Suprapubic skin (tissue), 4 donors: ENCODE data around the gene GPHB5. TPM values are rescaled to one million over a fixed set of nuclear protein-coding genes. Genes with fewer than 3 reads are reported as not detected.
"Not testable (repeated sequence)": the region's sequence is repeated elsewhere in the genome, so short reads cannot be mapped to it uniquely, and the experiment has no call there.

ENCODE experiments used
- DNase-seq, 2 donors: peaks; one replicate each; pipeline ENCODE4 v3.0.0-alpha.2; 2019; ENCODE audit warnings: low spot score in 2 of 2
- H3K27ac ChIP-seq: fragments of 200-600 bp; sonication (generic); one replicate; pipeline ENCODE4 v1.5.1; 2019
- H3K27me3 ChIP-seq: fragments of 200-600 bp; sonication (generic); one replicate; pipeline ENCODE4 v1.5.1; 2019
- H3K36me3 ChIP-seq: fragments of 200-600 bp; sonication (generic); one replicate; pipeline ENCODE4 v1.5.1; 2019
- H3K4me1 ChIP-seq: fragments of 200-600 bp; sonication (generic); one replicate; pipeline ENCODE4 v1.5.1; 2019
- H3K4me3 ChIP-seq: fragments of 200-600 bp; sonication (generic); one replicate; pipeline ENCODE4 v1.5.1; 2019; ENCODE audit warnings: mild to moderate bottlenecking
- H3K9me3 ChIP-seq: fragments of 200-600 bp; sonication (generic); one replicate; pipeline ENCODE4 v1.5.1; 2019
- CTCF ChIP-seq, 2 donors: fragments of 200-600 bp in 1 of 2; fragments of 450-650 bp in 1 of 2; sonication (generic) in 1 of 2; IDR thresholded peaks; one replicate each; pipeline ENCODE4 v1.5.1; 2016 to 2019; ENCODE audit warnings: antibody characterized with exemption in 2 of 2, mild to moderate bottlenecking in 1 of 2, moderate library complexity in 1 of 2
- EP300 ChIP-seq: sonication (generic); formaldehyde crosslinking; IDR thresholded peaks from one replicate; pipeline ENCODE4 v1.6.1; 2017; ENCODE audit warnings: antibody characterized with exemption
- POLR2A ChIP-seq, 2 donors: fragments of 450-650 bp; IDR thresholded peaks; one replicate each; pipeline ENCODE4 v1.6.1; 2017; ENCODE audit warnings: antibody characterized with exemption in 2 of 2, mild to moderate bottlenecking in 2 of 2, moderate library complexity in 2 of 2
- POLR2AphosphoS5 ChIP-seq, 3 donors: sonication (generic); formaldehyde crosslinking; IDR thresholded peaks; one replicate each; pipeline ENCODE4 v1.6.1; 2017; ENCODE audit warnings: antibody characterized with exemption in 3 of 3
- WGBS: methylation state at CpG from one replicate; pipeline ENCODE4 v1.1.5; 2018; 5-methylcytosine and 5-hydroxymethylcytosine counted together
- total RNA-seq, 4 donors: library from RNA; depleted of rRNA; stranded (reverse); fragments of >200 nt; gene quantifications; one replicate each; pipeline ENCODE4 v1.1.0, GENCODE V29; 2016

GPHB5 gene
- total RNA-seq, 4 donors from 2014 or later, result not detected

- peaks cover 4% of the 10 kb centered on the region for H3K27me3 ChIP-seq
- no peak for TF ChIP-seq POLR2A (IDR thresholded peaks at IDR 0.05)
- TF ChIP-seq CTCF (IDR thresholded peaks at IDR 0.05), result no peak
- H3K9me3 ChIP-seq, result no peaks in the 10 kb centered on the region
- H3K4me1 ChIP-seq, result no peaks in the 10 kb centered on the region
- no peak for DNase-seq
- H3K27ac ChIP-seq, result no peak overlapping the region
- 55% methylated on average over 9 of the region's 9 CpGs for WGBS
- H3K4me3 ChIP-seq, result no peak overlapping the region
- no peaks in the 10 kb centered on the region for H3K36me3 ChIP-seq
These were observed 4.3 kb upstream of the GPHB5 start for GRCh38 chr14:63322897-63323573.

- DNase-seq, result no peak
- H3K4me1 ChIP-seq, result no peaks in the 10 kb centered on the region
- H3K9me3 ChIP-seq, result no peaks in the 10 kb centered on the region
- H3K36me3 ChIP-seq, result no peaks in the 10 kb centered on the region
- TF ChIP-seq EP300 (no peak), POLR2AphosphoS5 (IDR thresholded peaks at IDR 0.05) (no peak), POLR2A (IDR thresholded peaks at IDR 0.05) (no peak), CTCF (IDR thresholded peaks at IDR 0.05) (no peak)
- H3K27ac ChIP-seq, result no peak overlapping the region
- H3K4me3 ChIP-seq, result no peak overlapping the region
- WGBS, result 90% methylated on average over 1 of the region's 1 CpG
- H3K27me3 ChIP-seq, result peaks cover 4% of the 10 kb centered on the region
These were observed 3.7 kb upstream of the GPHB5 start for GRCh38 chr14:63322472-63322871.

GRCh38 chr14:63308723-63309317 is 9.9 kb downstream of the GPHB5 start:
- H3K27me3 ChIP-seq, result no peaks in the 10 kb centered on the region
- no peaks in the 10 kb centered on the region for H3K4me1 ChIP-seq
- DNase-seq, result no peak
- TF ChIP-seq EP300, result no peak
- peak in 1 of 2 donors; percentile 7 for TF ChIP-seq CTCF (IDR thresholded peaks at IDR 0.05)
- no peak overlapping the region for H3K4me3 ChIP-seq
- no peaks in the 10 kb centered on the region for H3K36me3 ChIP-seq
- H3K9me3 ChIP-seq, result no peaks in the 10 kb centered on the region
- H3K27ac ChIP-seq, result no peak overlapping the region
- WGBS, result 56% methylated on average over 7 of the region's 7 CpGs

GRCh38 chr14:63304429-63304828 is 14.3 kb downstream of the GPHB5 start:
- 91% methylated on average over 5 of the region's 5 CpGs for WGBS
- DNase-seq, H3K27me3 ChIP-seq, H3K36me3 ChIP-seq, H3K4me3 ChIP-seq, H3K9me3 ChIP-seq, H3K4me1 ChIP-seq, H3K27ac ChIP-seq: not testable (repeated sequence)

GRCh38 chr14:63301891-63302534 is 16.7 kb downstream of the GPHB5 start:
- no peak for DNase-seq
- H3K36me3 ChIP-seq, result no peaks in the 10 kb centered on the region
- H3K4me1 ChIP-seq, result no peaks in the 10 kb centered on the region
- no peaks in the 10 kb centered on the region for H3K9me3 ChIP-seq
- WGBS, result 69% methylated on average over 10 of the region's 10 CpGs
- peaks cover 5% of the 10 kb centered on the region for H3K27me3 ChIP-seq
- H3K4me3 ChIP-seq, result no peak overlapping the region
- TF ChIP-seq CTCF (IDR thresholded peaks at IDR 0.05) (no peak), POLR2AphosphoS5 (IDR thresholded peaks at IDR 0.05) (no peak), EP300 (no peak), POLR2A (IDR thresholded peaks at IDR 0.05) (no peak)
- H3K27ac ChIP-seq, result no peak overlapping the region
